HPDE6-E6E7 (cell line): ENCODE data around the gene COL18A1.
"Not testable (repeated sequence)": the region's sequence is repeated elsewhere in the genome, so short reads cannot be mapped to it uniquely, and the experiment has no call there.

Experiments
- DNase-seq: peaks from one replicate; pipeline ENCODE4 v3.0.0; 2011; ENCODE audit warnings: missing footprints; ENCODE audit errors: extremely low spot score

COL18A1 gene

DNA sequence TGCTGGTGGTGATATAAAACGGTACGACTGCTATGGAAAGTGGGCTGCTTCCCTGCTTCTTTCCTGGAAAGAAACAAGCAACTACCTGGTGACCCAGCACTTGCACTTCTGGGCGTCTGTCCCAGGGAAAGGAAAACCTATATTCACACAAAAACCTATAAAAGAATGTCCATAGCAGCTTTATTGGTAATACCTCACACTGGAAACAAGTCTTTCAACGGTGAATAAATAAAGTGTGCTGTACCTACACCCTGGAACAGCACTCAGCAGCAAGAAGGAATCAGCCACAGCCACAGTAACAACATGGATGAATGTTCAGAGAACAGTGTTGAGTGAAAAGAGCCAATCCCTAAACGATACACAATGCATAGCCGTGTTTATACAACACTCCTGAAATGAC is 117.4 kb downstream of the COL18A1 start:
- DNase-seq, result no peak

DNA sequence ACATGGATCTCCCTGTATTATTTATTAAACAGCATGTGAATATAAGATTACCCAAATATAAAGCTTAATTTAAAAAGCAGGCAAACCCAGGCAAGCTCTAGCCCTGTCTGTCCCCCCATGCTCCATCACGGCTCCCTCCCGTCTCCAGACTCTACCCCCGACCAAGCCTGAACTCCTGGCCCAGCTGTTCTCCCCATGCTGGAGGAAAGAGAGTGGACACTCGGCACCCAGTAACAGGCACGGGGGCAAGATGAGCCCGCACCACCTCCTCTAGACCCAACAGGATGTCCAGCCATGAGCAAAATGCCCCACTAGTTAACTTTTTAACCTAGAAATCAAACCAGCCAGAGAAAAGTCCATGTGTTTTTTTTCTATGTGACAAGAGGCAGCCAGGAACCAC is 118.0 kb downstream of the COL18A1 start:
- no peak for DNase-seq

DNA sequence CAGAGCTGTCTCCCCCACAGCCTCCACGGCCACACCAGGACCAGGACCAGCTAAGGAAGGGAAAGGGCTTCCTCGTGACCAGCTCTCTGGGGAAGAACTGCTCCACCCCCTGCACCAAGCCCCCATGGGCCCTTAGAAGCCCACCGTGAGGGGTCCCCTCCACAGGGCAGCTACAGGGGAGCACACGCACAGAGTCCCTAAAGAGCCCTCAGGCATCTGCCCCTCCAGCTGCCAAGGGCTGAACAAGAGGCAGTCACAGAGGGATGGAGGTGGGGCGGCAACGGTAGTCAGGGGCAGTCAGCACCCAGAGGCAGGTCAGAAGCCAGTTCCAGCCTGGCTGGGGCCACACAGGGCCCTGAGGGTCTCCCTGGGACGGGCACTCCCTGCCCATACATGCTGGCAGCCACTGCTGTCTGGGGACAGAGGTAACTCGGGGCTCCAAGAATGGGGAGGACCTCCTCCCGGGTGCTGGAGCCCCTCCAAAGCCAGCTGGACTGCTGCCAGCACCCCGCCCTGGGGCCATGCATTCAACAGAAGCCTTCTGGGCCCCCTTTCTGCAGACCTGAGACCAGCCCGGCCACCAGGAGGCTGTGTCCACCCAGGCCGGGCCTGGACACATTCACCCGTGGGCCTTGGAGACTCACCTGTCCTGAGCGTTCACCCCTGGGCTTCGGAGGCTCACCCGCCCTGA is 118.6 kb downstream of the COL18A1 start:
- no peak for DNase-seq

DNA sequence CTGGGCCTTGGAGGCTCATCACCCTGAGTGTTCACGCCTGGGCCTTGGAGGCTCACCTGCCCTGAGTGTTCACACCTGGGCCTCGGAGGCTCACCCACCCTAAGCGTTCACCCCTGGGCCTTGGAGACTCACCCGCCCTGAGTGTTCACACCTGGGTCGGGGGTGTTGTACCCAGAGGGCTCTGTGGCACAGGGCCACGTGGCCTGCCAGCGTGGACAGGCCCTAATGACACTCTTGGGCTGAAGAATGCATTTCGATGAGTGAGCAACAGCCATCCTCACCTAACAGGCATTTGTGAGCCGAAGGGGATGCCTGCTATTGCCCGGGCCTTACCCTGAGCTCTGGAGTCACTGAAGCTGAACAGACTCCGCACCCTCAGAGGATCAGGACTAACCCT is 119.8 kb downstream of the COL18A1 start:
- DNase-seq, result no peak

DNA sequence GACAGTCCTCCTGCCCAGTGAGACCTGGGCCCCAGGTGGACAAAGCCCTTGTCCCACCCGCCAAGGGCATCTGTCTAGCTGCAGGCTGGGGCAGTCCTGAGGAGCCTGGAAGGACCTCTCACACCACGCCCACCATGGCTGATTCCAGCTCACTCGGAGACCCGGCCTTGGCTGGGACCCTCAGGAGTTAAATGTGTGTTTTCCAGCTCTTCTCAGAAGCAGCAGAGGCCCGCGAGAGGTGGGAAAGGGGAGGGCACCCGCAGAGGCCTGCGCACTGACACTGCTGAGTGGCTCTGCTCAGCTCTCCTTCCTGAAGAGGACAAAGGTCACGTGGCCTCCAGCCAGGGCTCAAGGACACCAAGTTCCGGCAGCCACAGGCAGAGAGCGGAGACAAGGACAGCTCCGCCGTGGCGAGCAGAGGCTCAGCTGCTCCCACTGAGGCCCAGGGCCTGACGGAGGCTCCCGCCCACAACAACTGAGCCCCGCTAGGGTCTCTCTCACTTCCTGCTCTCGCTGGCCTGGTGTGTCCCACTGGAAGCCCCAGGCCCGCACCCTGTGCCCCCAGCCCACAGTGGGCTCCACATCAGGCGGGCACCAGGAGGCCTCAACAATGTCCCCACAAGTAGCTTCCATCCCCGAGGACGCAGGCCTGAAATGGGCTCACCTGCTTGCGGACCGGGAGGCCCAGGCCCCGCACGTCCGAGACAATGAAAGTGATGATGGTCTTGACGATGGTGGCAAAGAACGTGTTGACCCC is 120.4 kb downstream of the COL18A1 start:
- no peak for DNase-seq

DNA sequence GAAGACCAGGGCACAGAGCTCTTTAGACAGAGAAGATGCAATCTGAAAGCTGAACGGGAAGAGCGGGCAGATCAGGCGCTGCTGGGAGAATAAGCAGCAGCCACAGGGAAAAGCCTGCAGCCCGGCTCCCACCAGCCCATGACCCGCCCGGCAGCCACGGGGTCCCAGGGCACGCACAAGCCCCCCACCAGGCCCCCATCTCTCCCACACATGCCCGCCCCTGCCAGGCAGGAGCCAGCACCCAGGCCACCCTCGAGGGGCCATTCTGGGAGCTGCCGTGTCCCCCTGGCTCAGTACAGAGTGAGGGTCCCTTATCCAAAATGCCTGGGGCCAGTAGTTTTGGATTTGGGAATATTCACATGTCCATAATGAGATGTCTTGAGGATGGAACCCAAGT is 120.9 kb downstream of the COL18A1 start:
- no peak for DNase-seq

GRCh38 chr21:45527151-45527999 is 122.4 kb downstream of the COL18A1 start:
- DNase-seq, result peak; percentile 58

GRCh38 chr21:45528028-45528705 is 123.2 kb downstream of the COL18A1 start:
- no peak for DNase-seq

DNA sequence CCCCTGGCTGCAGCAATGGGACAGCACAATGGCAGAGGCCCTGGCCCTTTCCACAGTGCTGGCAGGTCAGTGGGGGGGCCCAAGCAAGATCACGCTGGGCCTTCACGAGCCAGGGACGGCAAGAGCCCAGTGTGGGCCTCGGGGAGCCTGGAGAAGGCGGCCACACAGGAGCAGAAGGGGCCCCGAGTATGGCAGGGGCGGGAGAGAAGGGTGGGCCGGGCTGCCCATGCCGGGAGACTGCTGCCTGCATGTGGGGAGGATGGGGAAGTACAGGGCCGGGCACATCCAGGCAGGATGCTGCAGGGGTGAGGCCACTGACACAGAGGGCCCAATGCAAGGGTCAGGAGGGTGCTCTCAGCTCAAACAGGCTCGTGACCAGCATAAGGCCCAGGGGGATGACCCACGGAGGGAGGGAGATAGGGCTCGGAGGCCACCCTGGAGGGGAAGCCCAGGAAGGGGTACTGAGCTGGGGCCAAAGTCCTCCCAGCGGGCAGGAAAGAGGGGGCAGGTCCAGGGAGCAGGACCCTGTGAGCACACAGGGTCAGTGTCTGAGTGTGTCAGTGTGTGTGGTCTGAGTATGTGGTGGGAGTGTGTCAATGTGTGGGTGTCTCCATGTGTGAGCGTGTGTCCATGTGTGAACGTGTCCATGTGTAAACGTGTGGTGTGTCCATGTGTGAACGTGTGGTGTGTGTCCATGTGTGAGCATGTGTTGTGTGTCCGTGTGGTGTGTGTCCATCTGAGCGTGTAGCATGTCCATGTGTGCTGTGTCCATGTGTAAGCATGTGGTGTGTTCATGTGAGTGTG is 124.2 kb downstream of the COL18A1 start:
- DNase-seq, result no peak

DNA sequence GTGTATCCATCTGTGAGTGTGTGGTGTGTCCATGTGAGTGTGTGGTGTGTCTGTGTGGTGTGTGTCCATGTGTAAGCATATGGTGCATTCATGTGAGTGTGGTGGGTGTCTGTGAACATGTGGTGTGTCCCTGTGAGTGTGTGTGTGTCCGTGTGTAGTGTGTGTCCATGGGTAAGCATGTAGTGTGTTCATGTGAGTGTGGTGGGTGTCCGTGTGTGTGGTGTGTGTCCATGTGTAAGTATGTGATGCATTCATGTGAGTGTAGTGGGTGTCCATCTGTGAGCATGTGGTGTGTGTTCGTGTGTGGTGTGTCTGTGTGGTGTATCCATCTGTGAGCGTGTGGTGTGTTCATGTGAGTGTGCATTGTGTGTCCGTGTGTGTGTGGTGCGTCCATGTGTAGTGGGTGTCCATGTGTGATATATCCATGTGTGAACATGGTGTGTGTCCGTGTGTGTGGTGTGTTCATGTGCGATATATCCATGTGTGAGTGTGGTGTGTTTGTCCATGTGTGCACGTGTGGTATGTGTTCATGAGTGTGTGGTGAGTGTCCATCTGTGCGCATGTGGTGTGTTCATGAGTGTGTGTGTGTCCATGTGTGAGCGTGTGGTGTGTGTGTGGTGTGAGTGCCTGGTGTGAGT is 124.9 kb downstream of the COL18A1 start:
- no peak for DNase-seq

GRCh38 chr21:45530423-45531113 is 125.6 kb downstream of the COL18A1 start:
- DNase-seq, result no peak

- DNase-seq, result not testable (repeated sequence)
Observed at GRCh38 chr21:45531114-45531392, 126.1 kb downstream of the COL18A1 start.

DNA sequence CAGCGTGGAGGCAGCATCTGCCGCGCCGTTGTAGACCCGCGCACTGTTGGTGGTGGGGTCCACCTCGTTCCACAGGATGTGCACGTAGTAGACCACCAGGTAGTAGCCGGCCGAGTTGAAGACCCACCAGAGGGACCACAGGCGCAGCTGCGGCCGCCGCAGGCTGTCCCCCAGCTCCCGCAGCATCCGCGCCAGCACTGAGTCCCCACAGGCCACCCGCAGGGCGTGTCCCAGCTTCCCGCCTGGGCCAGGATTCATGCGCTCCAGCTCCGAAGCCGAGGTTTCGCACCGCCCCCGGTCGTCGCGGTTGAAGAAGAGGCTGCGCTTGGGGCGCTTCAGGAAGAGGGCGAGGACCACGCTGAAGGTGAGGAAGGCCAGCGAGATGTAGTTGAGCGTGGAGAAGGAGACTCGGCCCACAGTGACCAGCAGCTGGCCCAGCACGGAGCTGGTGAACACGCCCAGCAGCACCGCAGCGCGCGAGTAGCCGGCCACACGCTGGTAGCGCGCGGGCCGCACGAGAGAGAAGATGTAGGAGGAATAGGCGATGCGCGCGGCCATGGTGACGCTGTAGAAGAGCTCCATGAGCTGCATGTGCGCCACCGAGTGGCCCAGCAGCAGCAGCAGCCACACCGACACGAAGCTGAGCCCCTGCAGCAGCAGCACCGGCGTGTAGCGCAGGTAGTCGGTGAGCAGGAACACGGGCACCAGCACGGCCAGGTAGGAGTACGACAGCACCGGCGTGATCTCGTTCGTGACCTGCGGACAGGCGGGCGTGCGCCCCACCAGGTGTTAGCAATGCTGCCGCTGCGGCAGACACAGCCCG is 126.6 kb downstream of the COL18A1 start:
- DNase-seq, result no peak

- no peak for DNase-seq
Observed at GRCh38 chr21:45532826-45533360, 127.9 kb downstream of the COL18A1 start.

- DNase-seq, result no peak
Observed at GRCh38 chr21:45533361-45533845, 128.4 kb downstream of the COL18A1 start.

GRCh38 chr21:45533846-45534635 is 129.1 kb downstream of the COL18A1 start:
- no peak for DNase-seq

GRCh38 chr21:45534636-45535331 is 129.8 kb downstream of the COL18A1 start:
- no peak for DNase-seq
